ENCODE results near the gene KDELR1. TPM values are rescaled to one million over a fixed set of nuclear protein-coding genes. Genes with fewer than 3 reads are reported as not detected.

The KDELR1 gene
- total and polyA plus RNA-seq, 2 of the 13 experiments (the other 11 are each of a cell fraction or from before 2014, with no cell fraction given) = 134 to 185 TPM

GRCh38 chr19:48338802-48339503 is 52.4 kb downstream of the KDELR1 start:
- Histone ChIP-seq H3K36me3 (replicated peaks in 1 of 2; ENCODE audit: control insufficient read depth in 1 of 2, insufficient read depth in 2 of 2, low read length in 2 of 2) (peaks cover 1 to 17% of the 10 kb centered on the region in 2 experiments; a peak in 4 of 5 replicates), H3K27me3 (ENCODE audit: control insufficient read depth in 1 of 2, insufficient read depth in 2 of 2, low read length in 2 of 2) (no peaks in the 10 kb centered on the region), H3K27ac (ENCODE audit: extremely low read length, insufficient read depth, low read length) (no peak overlapping the region), H3K4me1 (ENCODE audit: insufficient read depth, low read length) (no peaks in the 10 kb centered on the region), H4K20me1 (ENCODE audit: insufficient read depth, low read length) (no peaks in the 10 kb centered on the region), H3K4me2 (ENCODE audit: low read depth, low read length) (no peak overlapping the region), H3K4me3 (replicated peaks in 1 of 3; ENCODE audit: insufficient read depth in 1 of 3, low read depth in 2 of 3, low read length in 3 of 3) (no peak overlapping the region), H3K9me3 (ENCODE audit: low read length) (no peaks in the 10 kb centered on the region), H3K79me2 (ENCODE audit: insufficient read depth, low read length) (no peaks in the 10 kb centered on the region), H3K9ac (ENCODE audit: insufficient read depth, low read depth, low read length) (no peak overlapping the region), H2AFZ (ENCODE audit: low read length) (no peak overlapping the region)
- TF ChIP-seq SKIL (CRISPR knock-in tag; IDR thresholded peaks at IDR 0.05; ENCODE audit: borderline replicate concordance) (no peak), STAG1 (CRISPR knock-in tag; IDR thresholded peaks at IDR 0.05) (peak; percentile 37; the same call in 1 of the 2 replicates), CTCF (CRISPR knock-in tag; IDR thresholded peaks at IDR 0.05) (peak; percentile 53)
- ChIA-PET CTCF (ENCODE audit: low intra/inter-chr PET ratio, low total read pairs) (no interaction called here), POLR2A (no interaction called here)
- no TSS peak for BruUV-seq (replicated peaks)
- FAIRE-seq (no peak), ATAC-seq (no peak; the same call in 2 of the 3 replicates), DNase-seq (ENCODE audit: low spot score) (no peak)
- intact Hi-C loops (cut with micrococcal nuclease; ENCODE audit: unreplicated experiment) = no loop called here
- WGBS (ENCODE audit: low lambda C conversion rate) = 95% methylated on average over 9 of the region's 14 CpGs
- in situ Hi-C loops (cut with HindIII; ENCODE audit: extremely low pct_ligation_motif_present, low pct_unique_long_range_greater_than_20kb) = no loop called here

Measured in HepG2 (cell line).